Colonic mucosa (tissue), 4 donors: Measurements from ENCODE around the gene CTCFL. TPM values are rescaled to one million over a fixed set of nuclear protein-coding genes. Genes with fewer than 3 reads are reported as not detected.
"Not testable (repeated sequence)": the region's sequence is repeated elsewhere in the genome, so short reads cannot be mapped to it uniquely, and the experiment has no call there.

ENCODE experiments used
- DNase-seq: peaks from one replicate; pipeline ENCODE4 v3.0.0-alpha.2; 2020
- H3K27ac ChIP-seq: fragments of 200-600 bp; one replicate; pipeline ENCODE4 v1.8.0; 2021
- H3K27me3 ChIP-seq: fragments of 200-600 bp; one replicate; pipeline ENCODE4 v1.8.0; 2021
- H3K36me3 ChIP-seq: fragments of 200-600 bp; one replicate; pipeline ENCODE4 v1.8.0; 2021
- H3K4me1 ChIP-seq: fragments of 200-600 bp; one replicate; pipeline ENCODE4 v1.8.0; 2021; ENCODE audit warnings: mild to moderate bottlenecking
- H3K4me3 ChIP-seq: fragments of 200-600 bp; one replicate; pipeline ENCODE4 v1.8.0; 2021
- H3K9ac ChIP-seq, 2 donors: one replicate each; pipeline ENCODE4 v1.7.0; 2013; ENCODE audit warnings: control low read depth in 2 of 2, low read depth in 2 of 2, low read length in 2 of 2
- H3K9me3 ChIP-seq: fragments of 200-600 bp; one replicate; pipeline ENCODE4 v1.8.0; 2021
- intact Hi-C: fragments of 100-400 bp; cut with DNase I; formaldehyde crosslinking; loops from one replicate; pipeline ENCODE4 v1.14.1; 2022
- total RNA-seq, 2 donors: library from RNA; stranded (reverse); fragmentation: NEBNext Ultra II Directional in 1 of 2; extraction: Animal tissue kit (Norgen Biotek cat#: 25700) in 1 of 2; gene quantifications; one replicate each; pipeline ENCODE4 v1.2.1, GENCODE V29; 2021
- TF ChIP-seq, protein P1 (sequence below): fragments of 200-600 bp; IDR thresholded peaks from one replicate; pipeline ENCODE4 v1.8.0; 2022; ENCODE audit warnings: antibody characterized with exemption, mild to moderate bottlenecking
- donor health status: healthy.
- donor health status: DM: no; HTN: no; CAD: no.
- donor health status: DM: no; HTN: no; CAD: no.

Gene CTCFL
- total RNA-seq, 2 donors from 2014 or later: 0.47 TPM; not detected in 1

DNA sequence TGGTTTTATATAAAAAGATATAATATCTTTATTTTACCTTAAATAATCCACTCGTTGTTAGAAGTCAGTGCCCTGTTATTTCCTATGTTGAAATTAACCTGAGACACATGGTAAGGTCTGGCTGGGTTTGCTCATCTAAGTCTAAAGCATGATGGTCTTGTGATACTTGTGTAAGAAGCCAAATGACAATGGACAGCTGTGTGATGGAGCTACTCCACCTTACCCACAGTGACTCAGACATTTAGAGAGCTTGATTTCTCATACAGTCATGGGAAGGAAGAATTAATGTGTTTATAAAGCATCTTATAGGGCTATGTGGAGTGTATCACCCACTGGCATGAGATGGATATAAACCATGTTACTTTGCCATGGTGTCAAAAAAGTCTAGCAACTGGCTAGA lies 11.7 kb downstream of the CTCFL start:
- Histone ChIP-seq H3K27me3 (no peaks in the 10 kb centered on the region), H3K4me3 (no peak overlapping the region), H3K9me3 (no peaks in the 10 kb centered on the region), H3K4me1 (no peaks in the 10 kb centered on the region), H3K9ac (no peak overlapping the region), H3K36me3 (no peaks in the 10 kb centered on the region), H3K27ac (no peak overlapping the region)
- intact Hi-C loops: loop anchor here (5.0 kb wide), 1 partner anchor 699 kb away; no protein-coding TSS in a partner anchor
- no peak for DNase-seq
- TF ChIP-seq, protein P1, sequence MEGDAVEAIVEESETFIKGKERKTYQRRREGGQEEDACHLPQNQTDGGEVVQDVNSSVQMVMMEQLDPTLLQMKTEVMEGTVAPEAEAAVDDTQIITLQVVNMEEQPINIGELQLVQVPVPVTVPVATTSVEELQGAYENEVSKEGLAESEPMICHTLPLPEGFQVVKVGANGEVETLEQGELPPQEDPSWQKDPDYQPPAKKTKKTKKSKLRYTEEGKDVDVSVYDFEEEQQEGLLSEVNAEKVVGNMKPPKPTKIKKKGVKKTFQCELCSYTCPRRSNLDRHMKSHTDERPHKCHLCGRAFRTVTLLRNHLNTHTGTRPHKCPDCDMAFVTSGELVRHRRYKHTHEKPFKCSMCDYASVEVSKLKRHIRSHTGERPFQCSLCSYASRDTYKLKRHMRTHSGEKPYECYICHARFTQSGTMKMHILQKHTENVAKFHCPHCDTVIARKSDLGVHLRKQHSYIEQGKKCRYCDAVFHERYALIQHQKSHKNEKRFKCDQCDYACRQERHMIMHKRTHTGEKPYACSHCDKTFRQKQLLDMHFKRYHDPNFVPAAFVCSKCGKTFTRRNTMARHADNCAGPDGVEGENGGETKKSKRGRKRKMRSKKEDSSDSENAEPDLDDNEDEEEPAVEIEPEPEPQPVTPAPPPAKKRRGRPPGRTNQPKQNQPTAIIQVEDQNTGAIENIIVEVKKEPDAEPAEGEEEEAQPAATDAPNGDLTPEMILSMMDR: no peak

DNA sequence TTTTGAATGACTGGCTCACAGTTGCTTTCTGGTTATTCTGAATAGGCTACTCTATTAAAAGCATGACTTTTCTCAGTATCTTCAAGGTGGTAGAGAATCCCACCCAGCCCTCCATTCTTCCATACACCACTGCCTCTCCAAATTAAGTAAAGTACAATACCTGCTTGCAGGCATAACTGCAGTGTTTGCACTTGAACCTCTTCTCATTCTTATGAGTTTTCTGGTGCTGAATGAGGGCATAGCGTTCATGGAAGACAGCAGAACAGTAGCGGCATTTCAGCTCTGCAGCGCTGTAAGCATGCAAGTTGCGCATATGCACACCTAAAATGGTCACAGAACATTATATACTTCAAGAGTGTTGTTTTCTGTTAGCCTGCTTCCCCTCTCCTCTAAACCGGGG lies 12.5 kb downstream of the CTCFL start:
- Histone ChIP-seq H3K9ac (no peak overlapping the region), H3K36me3 (no peaks in the 10 kb centered on the region), H3K9me3 (no peaks in the 10 kb centered on the region), H3K4me1 (no peaks in the 10 kb centered on the region), H3K27me3 (no peaks in the 10 kb centered on the region), H3K4me3 (no peak overlapping the region), H3K27ac (no peak overlapping the region)
- TF ChIP-seq, protein P1: no peak
- no peak for DNase-seq
- intact Hi-C loops: loop anchor here (5.0 kb wide), 1 partner anchor 700 kb away; no protein-coding TSS in a partner anchor

DNA sequence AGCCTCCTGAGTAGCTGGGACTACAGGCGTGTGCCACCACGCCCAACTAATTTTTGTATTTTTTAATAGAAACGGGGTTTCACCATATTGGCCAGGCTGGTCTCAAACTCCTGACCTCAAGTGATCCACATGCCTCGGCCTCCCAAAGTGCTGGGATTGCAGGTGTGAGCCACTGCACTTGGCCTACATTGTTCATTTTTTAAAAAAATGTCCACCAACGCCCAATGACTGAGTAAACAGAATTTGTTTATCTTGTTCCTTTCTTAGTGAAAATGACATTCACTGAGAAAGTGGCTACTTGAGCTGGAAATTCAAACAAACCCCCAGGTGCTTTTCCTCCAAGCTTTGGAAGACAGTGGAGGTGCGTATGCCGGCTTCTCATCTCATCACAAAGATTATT lies 13.2 kb downstream of the CTCFL start:
- H3K4me3 ChIP-seq, H3K9me3 ChIP-seq, DNase-seq, H3K4me1 ChIP-seq, H3K9ac ChIP-seq, H3K27ac ChIP-seq, H3K36me3 ChIP-seq, H3K27me3 ChIP-seq: not testable (repeated sequence)
- intact Hi-C loops: loop anchor here (5.0 kb wide), 1 partner anchor 701 kb away; no protein-coding TSS in a partner anchor

DNA sequence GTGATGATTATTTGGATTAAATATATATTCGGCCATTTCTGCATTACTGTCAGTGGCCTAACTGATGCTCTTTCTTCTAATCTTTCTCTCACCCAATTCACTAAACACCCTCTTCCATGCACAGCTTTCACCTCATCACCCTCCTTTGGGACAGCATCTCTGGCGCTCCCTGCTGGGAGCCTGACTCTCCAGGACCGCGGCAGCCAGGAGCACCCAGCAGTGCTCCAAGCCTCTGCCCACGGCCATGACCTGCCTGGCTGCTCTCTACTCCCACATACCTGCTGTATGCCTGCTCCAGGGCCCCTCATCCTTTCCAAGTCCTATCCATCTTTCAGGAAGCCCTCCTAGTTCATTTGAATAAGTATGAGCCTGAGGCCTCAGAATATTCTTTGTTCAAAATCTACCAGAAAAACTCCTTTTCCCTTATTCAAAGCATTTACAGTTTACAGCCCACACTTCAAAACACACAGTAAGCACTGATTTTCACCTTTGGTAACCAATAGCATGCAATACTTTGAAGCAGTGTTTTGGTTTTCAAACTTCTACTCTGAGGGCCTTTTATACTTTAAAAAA lies 15.2 kb downstream of the CTCFL start:
- Histone ChIP-seq H3K9ac (no peak overlapping the region), H3K4me3 (no peak overlapping the region), H3K27me3 (no peaks in the 10 kb centered on the region), H3K4me1 (no peaks in the 10 kb centered on the region), H3K27ac (no peak overlapping the region), H3K36me3 (no peaks in the 10 kb centered on the region), H3K9me3 (no peaks in the 10 kb centered on the region)
- peak; percentile 61 for DNase-seq
- TF ChIP-seq, protein P1: peak; percentile 13
- intact Hi-C loops: loop anchor here (5.0 kb wide), 1 partner anchor 703 kb away; no protein-coding TSS in a partner anchor

DNA sequence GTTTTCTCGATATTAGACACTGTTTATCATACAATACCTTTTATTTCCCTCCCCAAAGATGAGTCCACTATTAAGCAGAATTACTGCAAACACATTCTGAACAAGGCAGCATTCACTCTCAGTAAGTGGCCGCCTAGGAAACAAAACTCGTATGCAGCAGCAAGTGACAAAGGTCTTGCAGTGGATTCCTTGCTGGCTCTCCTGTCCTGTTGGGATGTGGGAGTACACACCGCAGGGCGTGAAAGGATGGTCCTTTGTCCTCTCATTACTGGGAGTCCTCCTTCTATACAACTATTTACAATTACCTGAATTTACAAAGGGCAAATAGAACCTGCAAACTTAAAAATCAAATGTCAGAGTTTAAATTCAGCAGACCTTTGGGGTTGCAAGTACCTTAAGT lies 16.1 kb downstream of the CTCFL start:
- H3K36me3 ChIP-seq: no peaks in the 10 kb centered on the region
- H3K4me1 ChIP-seq: no peaks in the 10 kb centered on the region
- H3K27ac ChIP-seq: no peak overlapping the region
- intact Hi-C loops: no loop called here
- TF ChIP-seq, protein P1: no peak
- H3K4me3 ChIP-seq: no peak overlapping the region
- H3K9ac ChIP-seq: no peak overlapping the region
- DNase-seq: no peak
- no peaks in the 10 kb centered on the region for H3K27me3 ChIP-seq
- no peaks in the 10 kb centered on the region for H3K9me3 ChIP-seq

DNA sequence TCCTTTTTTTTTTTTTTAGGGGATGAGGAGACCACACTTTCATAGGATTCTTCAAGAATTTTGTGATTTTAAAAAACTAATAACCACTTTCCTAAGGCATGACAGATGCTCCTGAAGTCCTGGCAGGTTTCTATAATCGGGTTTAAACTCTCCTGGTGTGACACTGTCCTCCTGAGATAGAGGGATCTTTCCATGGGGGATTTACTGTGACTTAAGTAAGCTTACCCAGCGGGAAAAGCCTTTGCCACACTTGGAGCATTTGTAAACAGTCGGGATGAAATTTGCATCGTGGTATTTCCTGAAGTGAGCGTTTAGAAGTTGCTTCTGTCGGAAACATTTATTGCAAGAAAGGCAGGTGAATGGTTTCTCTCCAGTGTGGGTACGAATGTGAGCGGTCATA lies 16.6 kb downstream of the CTCFL start:
- H3K4me1 ChIP-seq: no peaks in the 10 kb centered on the region
- no peaks in the 10 kb centered on the region for H3K9me3 ChIP-seq
- H3K9ac ChIP-seq: no peak overlapping the region
- no peaks in the 10 kb centered on the region for H3K27me3 ChIP-seq
- H3K36me3 ChIP-seq: no peaks in the 10 kb centered on the region
- no peak overlapping the region for H3K27ac ChIP-seq
- no peak overlapping the region for H3K4me3 ChIP-seq
- intact Hi-C loops: no loop called here
- no peak for DNase-seq
- TF ChIP-seq, protein P1: no peak
